Trophoblast cell (in vitro differentiated cells and primary cell): ENCODE measurements around the gene EFCAB3.
"Not testable (repeated sequence)": the region's sequence is repeated elsewhere in the genome, so short reads cannot be mapped to it uniquely, and the experiment has no call there.

Experiments used
- DNase-seq, 2 donors: peaks; one replicate each; pipeline ENCODE4 v3.0.0-alpha.2; 2016
- H2AFZ ChIP-seq: 2 replicates; pipeline ENCODE4 v1.6.1; 2013; ENCODE audit warnings: low read length, moderate library complexity, mild to moderate bottlenecking; ENCODE audit not compliant: insufficient read depth, poor library complexity
- H2AK5ac ChIP-seq: 2 replicates; pipeline ENCODE4 v1.6.1; 2013; ENCODE audit warnings: mild to moderate bottlenecking, low read length
- H2BK120ac ChIP-seq: 2 replicates; pipeline ENCODE4 v1.6.1; 2013; ENCODE audit warnings: low read length, mild to moderate bottlenecking, moderate library complexity; ENCODE audit not compliant: insufficient read depth, poor library complexity
- H2BK12ac ChIP-seq: 2 replicates; pipeline ENCODE4 v1.6.1; 2013; ENCODE audit warnings: mild to moderate bottlenecking, low read length, moderate library complexity
- H2BK5ac ChIP-seq: 2 replicates; pipeline ENCODE4 v1.6.1; 2013; ENCODE audit warnings: low read length, low read depth, moderate library complexity, mild to moderate bottlenecking; ENCODE audit not compliant: poor library complexity
- H3K14ac ChIP-seq: 2 replicates; pipeline ENCODE4 v1.6.1; 2013; ENCODE audit warnings: mild to moderate bottlenecking, low read length
- H3K18ac ChIP-seq: 2 replicates; pipeline ENCODE4 v1.6.1; 2013; ENCODE audit warnings: mild to moderate bottlenecking, low read length
- H3K23ac ChIP-seq: 2 replicates; pipeline ENCODE4 v1.6.1; 2013; ENCODE audit warnings: low read length
- H3K27ac ChIP-seq: 2 replicates; pipeline ENCODE4 v1.5.1; 2013; ENCODE audit warnings: low read depth, mild to moderate bottlenecking, inconsistent platforms, low read length, moderate library complexity
- H3K27me3 ChIP-seq: 2 replicates; pipeline ENCODE4 v1.6.1; 2013; ENCODE audit warnings: inconsistent platforms, mild to moderate bottlenecking, low read length, moderate library complexity; ENCODE audit not compliant: insufficient read depth
- H3K36me3 ChIP-seq, 2 experiments: 1 replicate in 1 of 2; 2 replicates in 1 of 2; pipeline ENCODE4 v1.6.1; 2013; ENCODE audit warnings: low read length in 2 of 2, mild to moderate bottlenecking in 2 of 2, moderate library complexity in 1 of 2; ENCODE audit not compliant: insufficient read depth in 2 of 2, control insufficient read depth in 1 of 2
- H3K4ac ChIP-seq: 2 replicates; pipeline ENCODE4 v1.6.1; 2013; ENCODE audit warnings: low read depth, mild to moderate bottlenecking, low read length, moderate library complexity
- H3K4me1 ChIP-seq, 2 experiments: 1 replicate in 1 of 2; 2 replicates in 1 of 2; pipeline ENCODE4 v1.6.1; 2013; ENCODE audit warnings: low read length in 2 of 2, mild to moderate bottlenecking in 2 of 2, moderate library complexity in 1 of 2; ENCODE audit not compliant: insufficient read depth in 2 of 2, control insufficient read depth in 1 of 2
- H3K4me2 ChIP-seq: 2 replicates; pipeline ENCODE4 v1.6.1; 2013; ENCODE audit warnings: inconsistent platforms, mild to moderate bottlenecking, low read length, moderate library complexity
- H3K4me3 ChIP-seq: 2 replicates; pipeline ENCODE4 v1.5.1; 2013; ENCODE audit warnings: mild to moderate bottlenecking, low read depth, low read length, inconsistent platforms
- H3K79me1 ChIP-seq: one replicate; pipeline ENCODE4 v1.6.1; 2013; ENCODE audit warnings: low read length
- H3K79me2 ChIP-seq: 2 replicates; pipeline ENCODE4 v1.6.1; 2013; ENCODE audit warnings: low read length, mild to moderate bottlenecking; ENCODE audit not compliant: control insufficient read depth, insufficient read depth, poor library complexity
- H3K9ac ChIP-seq: 2 replicates; pipeline ENCODE4 v1.6.1; 2013; ENCODE audit warnings: mild to moderate bottlenecking, low read length
- H3K9me3 ChIP-seq: 2 replicates; pipeline ENCODE4 v1.6.1; 2013; ENCODE audit warnings: low read depth, mild to moderate bottlenecking, control low read depth, inconsistent platforms, low read length; ENCODE audit not compliant: insufficient read depth
- H4K12ac ChIP-seq: 2 replicates; pipeline ENCODE4 v1.6.1; 2013; ENCODE audit warnings: low read depth, mild to moderate bottlenecking, low read length, moderate library complexity
- H4K8ac ChIP-seq: 2 replicates; pipeline ENCODE4 v1.6.1; 2013; ENCODE audit warnings: low read depth, mild to moderate bottlenecking, low read length, moderate library complexity
- H4K91ac ChIP-seq: one replicate; pipeline ENCODE4 v1.6.1; 2013; ENCODE audit warnings: low read depth, mild to moderate bottlenecking, low read length, moderate library complexity
- WGBS: extraction: QIAGEN DNeasy Blood & Tissue Kit; methylation state at CpG from one replicate; pipeline ENCODE4 v1.1.7; 2013; ENCODE audit warnings: missing lambda C conversion rate; ENCODE audit not compliant: insufficient read length, insufficient coverage; ENCODE audit errors: extremely low coverage; 5-methylcytosine and 5-hydroxymethylcytosine counted together

The EFCAB3 gene

GRCh38 chr17:62426214-62426613 is 45.9 kb downstream of the EFCAB3 start:
- not testable (repeated sequence) for H3K36me3 ChIP-seq, H3K4me2 ChIP-seq, H4K8ac ChIP-seq, H2BK120ac ChIP-seq, H4K91ac ChIP-seq, H3K9ac ChIP-seq, H2BK5ac ChIP-seq, H3K9me3 ChIP-seq, H3K4ac ChIP-seq, H2AK5ac ChIP-seq, H3K14ac ChIP-seq, H3K23ac ChIP-seq, H3K4me1 ChIP-seq, H3K4me3 ChIP-seq, H2BK12ac ChIP-seq, H4K12ac ChIP-seq, H3K79me1 ChIP-seq, H3K27me3 ChIP-seq, H3K27ac ChIP-seq, H3K18ac ChIP-seq, H3K79me2 ChIP-seq, H2AFZ ChIP-seq, DNase-seq
- no CpG with 5 or more reads among the region's 2 CpGs for WGBS

- H2BK120ac ChIP-seq, H3K23ac ChIP-seq, DNase-seq, H3K9ac ChIP-seq, H3K4me2 ChIP-seq, H3K36me3 ChIP-seq, H2BK12ac ChIP-seq, H3K4ac ChIP-seq, H4K12ac ChIP-seq, H3K79me2 ChIP-seq, H2AFZ ChIP-seq, H3K27me3 ChIP-seq, H4K8ac ChIP-seq, H4K91ac ChIP-seq, H3K27ac ChIP-seq, H3K4me3 ChIP-seq, H3K79me1 ChIP-seq, H3K18ac ChIP-seq, H3K4me1 ChIP-seq, H3K14ac ChIP-seq, H2BK5ac ChIP-seq, H2AK5ac ChIP-seq, H3K9me3 ChIP-seq: not testable (repeated sequence)
- WGBS: no CpG with 5 or more reads among the region's 4 CpGs
These were observed 54.9 kb downstream of the EFCAB3 start for GRCh38 chr17:62435251-62435650.

GRCh38 chr17:62441181-62441580 is 60.8 kb downstream of the EFCAB3 start:
- not testable (repeated sequence) for H3K14ac ChIP-seq, H3K4ac ChIP-seq, H3K27ac ChIP-seq, H3K9me3 ChIP-seq, DNase-seq, H3K79me1 ChIP-seq, H2BK5ac ChIP-seq, H4K91ac ChIP-seq, H2BK12ac ChIP-seq, H2AK5ac ChIP-seq, H4K8ac ChIP-seq, H3K4me2 ChIP-seq, H3K23ac ChIP-seq, H3K18ac ChIP-seq, H3K27me3 ChIP-seq, H3K4me1 ChIP-seq, H3K9ac ChIP-seq, H2AFZ ChIP-seq, H3K79me2 ChIP-seq, H4K12ac ChIP-seq, H3K4me3 ChIP-seq, H2BK120ac ChIP-seq
- H3K36me3 ChIP-seq: peaks cover 13 to 19% of the 10 kb centered on the region in 2 experiments
- no CpG with 5 or more reads among the region's 6 CpGs for WGBS

GRCh38 chr17:62444063-62444462 is 63.7 kb downstream of the EFCAB3 start:
- Histone ChIP-seq H3K4me1 (no peaks in the 10 kb centered on the region), H3K23ac (no peak overlapping the region)
- peak; percentile 1 to 56 for DNase-seq

More at GRCh38 chr17:62444063-62444462, 63.7 kb downstream of the EFCAB3 start:
- no peaks in the 10 kb centered on the region for H3K79me1 ChIP-seq
- no peak overlapping the region for H3K14ac ChIP-seq
- no peak overlapping the region for H3K4me3 ChIP-seq
- no peak overlapping the region for H4K12ac ChIP-seq
- H2BK5ac ChIP-seq: no peak overlapping the region
- H3K9ac ChIP-seq: no peak overlapping the region
- no peak overlapping the region for H3K4me2 ChIP-seq
- H4K91ac ChIP-seq: no peak overlapping the region
- H3K4ac ChIP-seq: no peak overlapping the region
- H4K8ac ChIP-seq: no peak overlapping the region
- H2AFZ ChIP-seq: no peak overlapping the region
- H2BK120ac ChIP-seq: no peak overlapping the region
- H3K79me2 ChIP-seq: no peaks in the 10 kb centered on the region
- H3K36me3 ChIP-seq: peaks cover 19 to 26% of the 10 kb centered on the region in 2 experiments
- H3K18ac ChIP-seq: no peak overlapping the region
- no CpG with 5 or more reads among the region's 4 CpGs for WGBS
- no peak overlapping the region for H2BK12ac ChIP-seq
- H2AK5ac ChIP-seq: no peak overlapping the region
- no peaks in the 10 kb centered on the region for H3K9me3 ChIP-seq
- H3K27ac ChIP-seq: no peak overlapping the region
- no peaks in the 10 kb centered on the region for H3K27me3 ChIP-seq
